Loucy (cell line): ENCODE results near the gene IL15RA.

Experiments
- EZH2phosphoT487 ChIP-seq: fragments of 200-600 bp; IDR thresholded peaks from 2 replicates; pipeline ENCODE4 v1.6.1; 2018; ENCODE audit warnings: antibody characterized with exemption, mild to moderate bottlenecking, moderate library complexity, borderline replicate concordance
- TF ChIP-seq, protein P1 (sequence below): fragments of 200-600 bp; sonication (generic); conservative IDR thresholded peaks from 2 replicates; pipeline ENCODE4 v1.5.1; 2014; ENCODE audit warnings: mild to moderate bottlenecking, antibody characterized with exemption, low read length

DNA sequence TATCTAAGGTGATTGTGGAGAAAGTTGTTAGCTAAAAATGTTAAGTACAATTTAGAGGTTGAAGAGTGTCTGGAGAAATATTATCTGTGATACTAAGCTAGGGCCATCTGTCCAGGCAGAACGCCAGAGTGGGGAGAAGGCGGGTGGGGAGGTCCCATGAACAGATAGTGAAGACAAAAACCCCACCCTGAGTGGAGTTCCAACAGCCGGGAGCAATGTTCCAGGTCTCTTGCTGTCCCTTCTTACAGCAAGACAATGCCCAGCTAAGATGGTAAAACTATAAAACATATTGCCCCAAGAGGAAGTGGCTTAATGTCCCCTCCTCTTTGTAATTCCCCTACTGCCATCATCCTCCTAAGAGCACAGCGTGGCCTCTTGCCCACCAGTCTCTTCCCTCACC is 10.4 kb upstream of the IL15RA start:
- TF ChIP-seq, protein P1, sequence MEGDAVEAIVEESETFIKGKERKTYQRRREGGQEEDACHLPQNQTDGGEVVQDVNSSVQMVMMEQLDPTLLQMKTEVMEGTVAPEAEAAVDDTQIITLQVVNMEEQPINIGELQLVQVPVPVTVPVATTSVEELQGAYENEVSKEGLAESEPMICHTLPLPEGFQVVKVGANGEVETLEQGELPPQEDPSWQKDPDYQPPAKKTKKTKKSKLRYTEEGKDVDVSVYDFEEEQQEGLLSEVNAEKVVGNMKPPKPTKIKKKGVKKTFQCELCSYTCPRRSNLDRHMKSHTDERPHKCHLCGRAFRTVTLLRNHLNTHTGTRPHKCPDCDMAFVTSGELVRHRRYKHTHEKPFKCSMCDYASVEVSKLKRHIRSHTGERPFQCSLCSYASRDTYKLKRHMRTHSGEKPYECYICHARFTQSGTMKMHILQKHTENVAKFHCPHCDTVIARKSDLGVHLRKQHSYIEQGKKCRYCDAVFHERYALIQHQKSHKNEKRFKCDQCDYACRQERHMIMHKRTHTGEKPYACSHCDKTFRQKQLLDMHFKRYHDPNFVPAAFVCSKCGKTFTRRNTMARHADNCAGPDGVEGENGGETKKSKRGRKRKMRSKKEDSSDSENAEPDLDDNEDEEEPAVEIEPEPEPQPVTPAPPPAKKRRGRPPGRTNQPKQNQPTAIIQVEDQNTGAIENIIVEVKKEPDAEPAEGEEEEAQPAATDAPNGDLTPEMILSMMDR = no peak
- no peak for TF ChIP-seq EZH2phosphoT487
